ENCODE results near the gene COX20. TPM values are rescaled to one million over a fixed set of nuclear protein-coding genes. Genes with fewer than 3 reads are reported as not detected.

COX20 gene
- total and polyA plus RNA-seq, 11 donors, result 43.5 to 122 (median 59.8) TPM

DNA sequence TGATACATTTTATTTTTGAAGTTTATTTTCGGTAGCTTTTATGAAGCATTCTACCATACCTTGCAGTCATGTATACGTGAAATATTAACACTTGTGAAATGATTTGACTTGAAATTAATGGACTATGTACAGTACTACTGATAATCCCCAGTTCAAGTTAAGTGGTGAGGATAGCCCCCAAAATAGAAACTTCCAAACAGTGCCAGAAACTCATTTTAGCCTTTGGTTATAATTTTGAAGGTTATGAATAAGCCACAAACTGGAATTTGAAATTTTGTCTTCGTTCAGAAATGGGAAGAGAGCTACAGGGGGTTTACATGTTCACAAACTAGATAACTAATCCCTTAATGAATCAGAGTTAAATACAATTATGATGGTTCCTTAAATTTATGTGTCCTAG is 30.4 kb downstream of the COX20 start:
- intact Hi-C loops (cut with DNase I), result loop anchor here (2.0 to 10.0 kb wide), 7 partner anchors 31 to 411 kb away; partner anchors contain the start of genes COX20 (in 5 of the 10), ADSS2 (in 1 of the 10) and DESI2 (in 1 of the 10)
- DNase-seq (no peak), ATAC-seq (no peak)
- TF ChIP-seq, protein P1, sequence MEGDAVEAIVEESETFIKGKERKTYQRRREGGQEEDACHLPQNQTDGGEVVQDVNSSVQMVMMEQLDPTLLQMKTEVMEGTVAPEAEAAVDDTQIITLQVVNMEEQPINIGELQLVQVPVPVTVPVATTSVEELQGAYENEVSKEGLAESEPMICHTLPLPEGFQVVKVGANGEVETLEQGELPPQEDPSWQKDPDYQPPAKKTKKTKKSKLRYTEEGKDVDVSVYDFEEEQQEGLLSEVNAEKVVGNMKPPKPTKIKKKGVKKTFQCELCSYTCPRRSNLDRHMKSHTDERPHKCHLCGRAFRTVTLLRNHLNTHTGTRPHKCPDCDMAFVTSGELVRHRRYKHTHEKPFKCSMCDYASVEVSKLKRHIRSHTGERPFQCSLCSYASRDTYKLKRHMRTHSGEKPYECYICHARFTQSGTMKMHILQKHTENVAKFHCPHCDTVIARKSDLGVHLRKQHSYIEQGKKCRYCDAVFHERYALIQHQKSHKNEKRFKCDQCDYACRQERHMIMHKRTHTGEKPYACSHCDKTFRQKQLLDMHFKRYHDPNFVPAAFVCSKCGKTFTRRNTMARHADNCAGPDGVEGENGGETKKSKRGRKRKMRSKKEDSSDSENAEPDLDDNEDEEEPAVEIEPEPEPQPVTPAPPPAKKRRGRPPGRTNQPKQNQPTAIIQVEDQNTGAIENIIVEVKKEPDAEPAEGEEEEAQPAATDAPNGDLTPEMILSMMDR (IDR thresholded peaks at IDR 0.05), result no peak
- TF ChIP-seq POLR2A (IDR thresholded peaks at IDR 0.05), result no peak
- WGBS, 4 donors, result 58 to 68% (median 64%) methylated on average over 3 of the region's 3 CpGs
- peaks cover 0 to 33% (median 26%) of the 10 kb centered on the region in 12 donors for H3K4me1 ChIP-seq
- H3K36me3 ChIP-seq, result peaks cover 0 to 14% (median 9%) of the 10 kb centered on the region in 9 donors
- no peaks in the 10 kb centered on the region for H3K27me3 ChIP-seq
- H3K9me3 ChIP-seq, result no peaks in the 10 kb centered on the region
- H3K27ac ChIP-seq, result peak overlapping the region in 11 of 12 donors; percentile 94 to 100 (median 100)
- no peak overlapping the region for H3K4me3 ChIP-seq

DNA sequence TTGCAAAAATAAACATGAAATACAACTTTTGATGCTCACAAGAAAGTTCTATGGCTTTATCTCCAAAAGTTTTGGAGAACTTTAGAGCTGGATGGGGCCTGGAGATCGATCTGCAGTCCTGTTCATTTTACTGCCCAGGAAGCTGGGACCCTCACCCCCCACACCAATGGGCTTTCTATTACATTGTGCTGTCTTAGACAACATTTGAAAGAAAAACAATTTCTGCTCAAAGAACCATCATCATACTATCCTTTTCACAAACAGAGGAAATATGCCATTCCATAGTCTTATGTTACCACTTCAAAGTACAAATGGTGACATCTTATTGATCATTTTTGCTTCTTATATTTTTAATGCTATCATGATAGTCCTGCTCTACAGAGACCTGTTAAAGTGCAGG is 30.9 kb downstream of the COX20 start:
- Histone ChIP-seq H3K4me3 (no peak overlapping the region), H3K27ac (peak overlapping the region in 11 of 12 donors; percentile 94 to 100 (median 100)), H3K27me3 (no peaks in the 10 kb centered on the region), H3K36me3 (peaks cover 0 to 8% (median 4%) of the 10 kb centered on the region in 9 donors), H3K9me3 (no peaks in the 10 kb centered on the region), H3K4me1 (peaks cover 0 to 28% (median 21%) of the 10 kb centered on the region in 12 donors)
- DNase-seq (no peak), ATAC-seq (no peak)
- 75 to 89% (median 78%) methylated on average over 1 of the region's 1 CpG for WGBS, 4 donors
- TF ChIP-seq, protein P1 (IDR thresholded peaks at IDR 0.05), result no peak
- TF ChIP-seq POLR2A (IDR thresholded peaks at IDR 0.05), result no peak
- intact Hi-C loops (cut with DNase I), result loop anchor here in 6 of 10 donors (5.0 to 10.0 kb wide), 4 partner anchors 51 to 412 kb away; partner anchors contain the start of genes ADSS2 (in 1 of the 6) and DESI2 (in 1 of the 6)

DNA sequence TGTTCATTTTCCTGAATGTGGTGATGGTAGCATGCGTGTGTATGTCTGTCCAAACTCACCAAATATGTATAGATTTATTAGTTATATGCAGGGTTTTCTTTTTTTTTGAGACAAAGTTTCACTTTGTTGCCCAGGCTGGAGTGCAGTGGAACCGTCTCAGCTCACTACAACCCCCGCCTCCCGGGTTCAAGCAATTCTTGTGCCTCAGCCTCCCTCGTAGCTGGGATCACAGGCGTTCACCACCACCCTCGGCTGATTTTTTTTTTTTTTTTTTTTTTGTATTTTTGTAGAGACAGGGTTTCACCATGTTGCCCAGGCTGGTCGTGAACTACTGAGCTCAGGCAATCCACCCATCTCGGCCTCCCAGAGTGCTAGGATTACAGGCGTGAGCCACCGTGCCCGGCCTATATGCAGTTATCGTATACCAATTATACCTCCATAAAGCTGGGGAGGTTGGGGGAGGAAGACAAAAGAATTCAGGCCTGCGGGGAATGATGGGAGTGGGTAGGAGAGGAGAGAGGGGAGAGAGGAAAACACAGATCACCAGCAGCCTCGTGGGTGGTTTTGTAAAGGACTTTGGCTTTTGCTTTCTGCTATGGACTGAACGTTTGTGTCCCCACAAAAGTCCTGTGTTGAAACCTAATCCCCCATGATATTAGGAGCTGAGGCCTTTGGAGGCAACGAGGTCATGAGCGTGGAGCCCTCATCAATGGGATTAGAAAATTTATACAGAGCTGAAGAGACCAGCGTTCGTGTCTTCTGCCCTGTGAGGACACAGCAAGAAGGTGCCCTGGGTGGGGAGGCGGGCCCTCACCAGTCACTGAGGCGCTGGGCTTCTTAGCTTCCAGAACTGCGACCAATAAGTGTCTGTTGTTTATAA is 33.3 kb downstream of the COX20 start:
- no peak for ATAC-seq
- Histone ChIP-seq H3K4me3 (no peak overlapping the region), H3K9me3 (no peaks in the 10 kb centered on the region), H3K27me3 (no peaks in the 10 kb centered on the region), H3K36me3 (no peaks in the 10 kb centered on the region), H3K4me1 (peaks cover 0 to 20% (median 13%) of the 10 kb centered on the region in 12 donors), H3K27ac (no peak overlapping the region)
- WGBS, 4 donors, result 96 to 97% (median 96%) methylated on average over 23 of the region's 23 CpGs
- no peak for DNase-seq
- TF ChIP-seq, protein P1 (IDR thresholded peaks at IDR 0.05), result no peak
- no peak for TF ChIP-seq POLR2A (IDR thresholded peaks at IDR 0.05)
- intact Hi-C loops (cut with DNase I), result loop anchor here in 6 of 10 donors (5.0 to 10.0 kb wide), 4 partner anchors 49 to 414 kb away; partner anchors contain the start of genes ADSS2 (in 1 of the 6) and DESI2 (in 1 of the 6)

DNA sequence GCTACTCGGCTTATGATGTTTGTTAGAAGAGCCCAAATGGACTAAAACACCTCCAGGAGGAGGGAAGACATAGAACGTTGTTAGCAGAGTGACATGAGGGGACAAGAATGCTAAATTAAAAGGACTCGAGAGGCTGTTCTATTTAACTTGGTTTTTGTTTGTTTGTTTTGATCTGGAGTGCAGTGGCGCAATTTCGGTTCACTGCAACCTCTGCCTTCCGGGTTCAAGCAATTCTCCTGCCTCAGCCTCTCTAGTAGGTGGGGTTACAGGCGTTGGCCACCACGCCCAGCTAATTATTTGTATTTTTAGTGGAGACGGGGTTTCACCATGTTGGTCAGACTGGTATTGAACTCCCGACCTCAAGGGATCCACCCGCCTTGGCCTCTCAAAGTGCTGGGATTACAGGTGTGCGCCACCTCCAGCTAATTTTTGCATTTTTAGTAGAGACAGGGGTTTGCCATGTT is 33.9 kb downstream of the COX20 start:
- H3K36me3 ChIP-seq, result no peaks in the 10 kb centered on the region
- no peaks in the 10 kb centered on the region for H3K27me3 ChIP-seq
- H3K4me3 ChIP-seq, result no peak overlapping the region
- ATAC-seq (no peak), DNase-seq (no peak)
- TF ChIP-seq, protein P1 (IDR thresholded peaks at IDR 0.05), result no peak
- TF ChIP-seq POLR2A (IDR thresholded peaks at IDR 0.05), result no peak
- 95 to 97% (median 96%) methylated on average over 12 of the region's 12 CpGs for WGBS, 4 donors
- no peaks in the 10 kb centered on the region for H3K9me3 ChIP-seq
- peaks cover 0 to 20% (median 13%) of the 10 kb centered on the region in 12 donors for H3K4me1 ChIP-seq
- intact Hi-C loops (cut with DNase I), result loop anchor here in 6 of 10 donors (5.0 to 10.0 kb wide), 4 partner anchors 48 to 415 kb away; partner anchors contain the start of genes ADSS2 (in 1 of the 6) and DESI2 (in 1 of the 6)
- no peak overlapping the region for H3K27ac ChIP-seq
